ENCODE results near the gene MMP27. TPM values are rescaled to one million over a fixed set of nuclear protein-coding genes. Genes with fewer than 3 reads are reported as not detected.
A peak's percentile ranks its signal among the peaks of the same experiment; 100 is the strongest.

MMP27 gene
- total RNA-seq, 1 experiment from 2014 or later, result not detected

DNA sequence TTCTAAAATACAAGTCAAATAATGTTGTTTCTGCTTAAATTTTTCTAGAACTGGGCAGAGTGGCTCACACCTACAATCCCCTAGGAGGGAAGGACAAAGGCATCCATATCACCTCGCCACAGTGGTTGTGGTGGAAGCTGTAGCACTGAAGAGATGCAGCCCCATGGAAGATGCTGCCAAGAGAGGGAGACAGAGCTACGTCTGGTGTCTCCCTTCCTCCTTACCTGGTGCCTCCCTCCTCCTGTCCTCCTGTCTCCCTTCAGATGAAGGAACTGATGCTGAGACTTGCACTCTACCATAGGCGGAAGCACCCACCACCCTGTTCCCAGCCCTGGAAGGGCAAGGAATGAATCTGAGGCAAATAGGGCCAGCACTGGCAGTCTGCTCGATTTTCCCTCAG lies 22.3 kb downstream of the MMP27 start:
- peak; percentile 50; the same call in 2 of the 3 replicates for TF ChIP-seq CTCF (conservative IDR thresholded peaks at IDR 0.05)
- H4K8ac ChIP-seq (replicated peaks; ENCODE audit: insufficient read length, low read depth, low read length), result no peak overlapping the region
- H3K9me3 ChIP-seq (ENCODE audit: control insufficient read depth, low read depth, low read length), result no peaks in the 10 kb centered on the region
- H2BK15ac ChIP-seq (ENCODE audit: low read depth, low read length), result no peak overlapping the region
- no peaks in the 10 kb centered on the region for H4K20me1 ChIP-seq (ENCODE audit: control insufficient read depth, insufficient read depth, insufficient read length)
- no peak overlapping the region for H2BK5ac ChIP-seq (ENCODE audit: insufficient read length, low read length)
- no peak overlapping the region for H3K27ac ChIP-seq (ENCODE audit: insufficient read length, low read depth, low read length)
- no peaks in the 10 kb centered on the region for H3K79me2 ChIP-seq (ENCODE audit: insufficient read depth, low read length)
- H3K23ac ChIP-seq (ENCODE audit: insufficient read length, low read depth, low read length), result no peak overlapping the region
- Mint-ChIP-seq H3K9me3 (peaks cover 3% of the 10 kb centered on the region in 2 experiments; a peak in 4 of 5 replicates), H3K27ac (no peak overlapping the region), H3K4me1 (peaks cover 15 to 27% of the 10 kb centered on the region in 2 experiments), H3K36me3 (ENCODE audit: insufficient read depth in 1 of 3, low read depth in 3 of 3) (peaks cover 0 to 4% (median 2%) of the 10 kb centered on the region in 3 experiments; a peak in 3 of 7 replicates), H3K27me3 (ENCODE audit: low read depth) (no peaks in the 10 kb centered on the region), H3K4me3 (no peak overlapping the region)
- no peak overlapping the region for H2BK120ac ChIP-seq (ENCODE audit: low read depth, low read length, poor library complexity, severe bottlenecking)
- no peak overlapping the region for H3T11ph ChIP-seq (ENCODE audit: low read length)
- H4K5ac ChIP-seq (ENCODE audit: insufficient read length, low read depth, low read length), result no peak overlapping the region
- no peak overlapping the region for H3K4me2 ChIP-seq (ENCODE audit: insufficient read depth, insufficient read length, low read length)
- H2BK12ac ChIP-seq (ENCODE audit: insufficient read length, low read depth, low read length), result no peak overlapping the region
- H4K91ac ChIP-seq (ENCODE audit: insufficient read length, low read depth, low read length), result no peak overlapping the region
- no peak overlapping the region for H3K18ac ChIP-seq (ENCODE audit: insufficient read length, low read depth, low read length)
- no peaks in the 10 kb centered on the region; the same call in 1 of the 2 replicates for H3K4me1 ChIP-seq (ENCODE audit: insufficient read depth, low read length)
- no peak overlapping the region for H2AK5ac ChIP-seq (ENCODE audit: insufficient read length, low read length)
- H3K9ac ChIP-seq (ENCODE audit: extremely low read depth, insufficient read length, low read length), result no peak overlapping the region
- H3K79me1 ChIP-seq (ENCODE audit: insufficient read depth, low read depth, low read length, poor library complexity, severe bottlenecking), result no peaks in the 10 kb centered on the region
- H3K27me3 ChIP-seq (ENCODE audit: insufficient read depth, low read length), result no peaks in the 10 kb centered on the region
- H3K4ac ChIP-seq (ENCODE audit: low read depth, low read length), result no peak overlapping the region
- H2BK20ac ChIP-seq (ENCODE audit: low read depth, low read length, poor library complexity, severe bottlenecking), result no peak overlapping the region
- peak; percentile 55 for DNase-seq
- WGBS (ENCODE audit: extremely low coverage, insufficient read length, low lambda C conversion rate), result no CpG with 5 or more reads among the region's 4 CpGs
- no peak overlapping the region for H3K56ac ChIP-seq (ENCODE audit: insufficient read length, low read depth, low read length)
- no peak overlapping the region for H2AFZ ChIP-seq (ENCODE audit: low read length)
- no peak overlapping the region; the same call in 1 of the 2 replicates for H3K14ac ChIP-seq (ENCODE audit: insufficient read depth, low read length)
- H3K23me2 ChIP-seq (ENCODE audit: insufficient read length, low read depth, low read length, poor library complexity, severe bottlenecking), result no peaks in the 10 kb centered on the region
